ENCODE data around the gene MYCBPAP.

DNA sequence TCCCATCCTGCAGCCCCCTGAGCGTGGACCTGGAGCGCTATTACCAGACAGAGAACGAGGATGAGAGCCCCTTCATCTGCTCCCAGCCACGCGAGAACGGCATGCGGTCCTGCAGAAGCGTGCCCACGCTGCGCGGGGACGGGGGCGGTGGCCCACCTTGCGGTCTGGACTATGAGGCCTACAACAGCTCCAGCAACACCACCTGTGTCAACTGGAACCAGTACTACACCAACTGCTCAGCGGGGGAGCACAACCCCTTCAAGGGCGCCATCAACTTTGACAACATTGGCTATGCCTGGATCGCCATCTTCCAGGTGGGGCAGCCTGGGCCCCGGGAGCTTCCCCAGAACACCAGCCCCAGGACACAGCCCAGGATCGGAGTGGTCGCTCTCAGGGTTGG is 64.3 kb downstream of the MYCBPAP start:
- TF ChIP-seq POLR2A (IDR thresholded peaks at IDR 0.05): no peak
- TF ChIP-seq, protein P1, sequence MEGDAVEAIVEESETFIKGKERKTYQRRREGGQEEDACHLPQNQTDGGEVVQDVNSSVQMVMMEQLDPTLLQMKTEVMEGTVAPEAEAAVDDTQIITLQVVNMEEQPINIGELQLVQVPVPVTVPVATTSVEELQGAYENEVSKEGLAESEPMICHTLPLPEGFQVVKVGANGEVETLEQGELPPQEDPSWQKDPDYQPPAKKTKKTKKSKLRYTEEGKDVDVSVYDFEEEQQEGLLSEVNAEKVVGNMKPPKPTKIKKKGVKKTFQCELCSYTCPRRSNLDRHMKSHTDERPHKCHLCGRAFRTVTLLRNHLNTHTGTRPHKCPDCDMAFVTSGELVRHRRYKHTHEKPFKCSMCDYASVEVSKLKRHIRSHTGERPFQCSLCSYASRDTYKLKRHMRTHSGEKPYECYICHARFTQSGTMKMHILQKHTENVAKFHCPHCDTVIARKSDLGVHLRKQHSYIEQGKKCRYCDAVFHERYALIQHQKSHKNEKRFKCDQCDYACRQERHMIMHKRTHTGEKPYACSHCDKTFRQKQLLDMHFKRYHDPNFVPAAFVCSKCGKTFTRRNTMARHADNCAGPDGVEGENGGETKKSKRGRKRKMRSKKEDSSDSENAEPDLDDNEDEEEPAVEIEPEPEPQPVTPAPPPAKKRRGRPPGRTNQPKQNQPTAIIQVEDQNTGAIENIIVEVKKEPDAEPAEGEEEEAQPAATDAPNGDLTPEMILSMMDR (IDR thresholded peaks at IDR 0.05): no peak
